ENCODE results near the gene MYEF2.
A peak's percentile ranks its signal among the peaks of the same experiment; 100 is the strongest.

MYEF2 gene

GRCh38 chr15:48177766-48178647 is at the start of gene MYEF2:
Gene MYEF2, minus strand, starts transcription at chr15:48178295. Its CDS starts 58 bp downstream, at chr15:48178237.
- DNase-seq (ENCODE audit: low read depth): no peak

GRCh38 chr15:48225771-48226170 is 47.7 kb upstream of the MYEF2 start:
- DNase-seq (ENCODE audit: low read depth): no peak

- DNase-seq (ENCODE audit: low read depth): no peak
Observed at GRCh38 chr15:48222627-48223026, 44.5 kb upstream of the MYEF2 start.

- DNase-seq (ENCODE audit: low read depth): no peak
Observed at GRCh38 chr15:48221885-48222284, 43.8 kb upstream of the MYEF2 start.

- DNase-seq (ENCODE audit: low read depth): no peak
Observed at GRCh38 chr15:48221261-48221660, 43.2 kb upstream of the MYEF2 start.

- no peak for DNase-seq (ENCODE audit: low read depth)
Observed at GRCh38 chr15:48205981-48206380, 27.9 kb upstream of the MYEF2 start, which contains the start of gene SLC12A1. Gene SLC12A1, plus strand, starts transcription at chr15:48206302. Its CDS starts 1,418 bp downstream, at chr15:48207720.

- DNase-seq (ENCODE audit: low read depth): no peak
Observed at GRCh38 chr15:48202068-48202467, 24.0 kb upstream of the MYEF2 start.

- no peak for DNase-seq (ENCODE audit: low read depth)
Observed at GRCh38 chr15:48191574-48192225, 13.6 kb upstream of the MYEF2 start, which contains the start of gene CTXN2. Gene CTXN2, plus strand, starts transcription at chr15:48191665. Its CDS starts 9,636 bp downstream, at chr15:48201301.

- no peak for DNase-seq (ENCODE audit: low read depth)
Observed at GRCh38 chr15:48190932-48191573, 13.0 kb upstream of the MYEF2 start.

GRCh38 chr15:48186271-48186670 is 8.2 kb upstream of the MYEF2 start:
- no peak for DNase-seq (ENCODE audit: low read depth)

- DNase-seq (ENCODE audit: low read depth): no peak
Observed at GRCh38 chr15:48185529-48185928, 7.4 kb upstream of the MYEF2 start.

- DNase-seq (ENCODE audit: low read depth): no peak
Observed at GRCh38 chr15:48182749-48183148, 4.7 kb upstream of the MYEF2 start.

GRCh38 chr15:48178648-48178931 is 495 bp upstream of the MYEF2 start:
- DNase-seq (ENCODE audit: low read depth): no peak

- peak; percentile 35 for DNase-seq (ENCODE audit: low read depth)
Observed at GRCh38 chr15:48177383-48177765, 721 bp downstream of the MYEF2 start.

GRCh38 chr15:48176957-48177356 is 1.1 kb downstream of the MYEF2 start:
- DNase-seq (ENCODE audit: low read depth): no peak

GRCh38 chr15:48176112-48176511 is 2.0 kb downstream of the MYEF2 start:
- DNase-seq (ENCODE audit: low read depth): no peak

- DNase-seq (ENCODE audit: low read depth): no peak
Observed at GRCh38 chr15:48175126-48175525, 3.0 kb downstream of the MYEF2 start.

GRCh38 chr15:48170981-48171380 is 7.1 kb downstream of the MYEF2 start:
- DNase-seq (ENCODE audit: low read depth): no peak

GRCh38 chr15:48168616-48169015 is 9.5 kb downstream of the MYEF2 start:
- DNase-seq (ENCODE audit: low read depth): no peak

- no peak for DNase-seq (ENCODE audit: low read depth)
Observed at GRCh38 chr15:48153526-48153925, 24.6 kb downstream of the MYEF2 start.

GRCh38 chr15:48149858-48150257 is 28.2 kb downstream of the MYEF2 start:
- DNase-seq (ENCODE audit: low read depth): peak; percentile 62

- DNase-seq (ENCODE audit: low read depth): no peak
Observed at GRCh38 chr15:48147358-48147757, 30.7 kb downstream of the MYEF2 start.

GRCh38 chr15:48145923-48146322 is 32.2 kb downstream of the MYEF2 start:
- no peak for DNase-seq (ENCODE audit: low read depth)

Data from HS-27A (cell line).